ENCODE measurements around the gene ST3GAL2.
A peak's percentile ranks its signal among the peaks of the same experiment; 100 is the strongest.

The ST3GAL2 gene

GRCh38 chr16:70438585-70438968, 323 bp downstream of the ST3GAL2 start:
- no peak for FAIRE-seq
- peak; percentile 37 for DNase-seq (ENCODE audit: low spot score)

DNA sequence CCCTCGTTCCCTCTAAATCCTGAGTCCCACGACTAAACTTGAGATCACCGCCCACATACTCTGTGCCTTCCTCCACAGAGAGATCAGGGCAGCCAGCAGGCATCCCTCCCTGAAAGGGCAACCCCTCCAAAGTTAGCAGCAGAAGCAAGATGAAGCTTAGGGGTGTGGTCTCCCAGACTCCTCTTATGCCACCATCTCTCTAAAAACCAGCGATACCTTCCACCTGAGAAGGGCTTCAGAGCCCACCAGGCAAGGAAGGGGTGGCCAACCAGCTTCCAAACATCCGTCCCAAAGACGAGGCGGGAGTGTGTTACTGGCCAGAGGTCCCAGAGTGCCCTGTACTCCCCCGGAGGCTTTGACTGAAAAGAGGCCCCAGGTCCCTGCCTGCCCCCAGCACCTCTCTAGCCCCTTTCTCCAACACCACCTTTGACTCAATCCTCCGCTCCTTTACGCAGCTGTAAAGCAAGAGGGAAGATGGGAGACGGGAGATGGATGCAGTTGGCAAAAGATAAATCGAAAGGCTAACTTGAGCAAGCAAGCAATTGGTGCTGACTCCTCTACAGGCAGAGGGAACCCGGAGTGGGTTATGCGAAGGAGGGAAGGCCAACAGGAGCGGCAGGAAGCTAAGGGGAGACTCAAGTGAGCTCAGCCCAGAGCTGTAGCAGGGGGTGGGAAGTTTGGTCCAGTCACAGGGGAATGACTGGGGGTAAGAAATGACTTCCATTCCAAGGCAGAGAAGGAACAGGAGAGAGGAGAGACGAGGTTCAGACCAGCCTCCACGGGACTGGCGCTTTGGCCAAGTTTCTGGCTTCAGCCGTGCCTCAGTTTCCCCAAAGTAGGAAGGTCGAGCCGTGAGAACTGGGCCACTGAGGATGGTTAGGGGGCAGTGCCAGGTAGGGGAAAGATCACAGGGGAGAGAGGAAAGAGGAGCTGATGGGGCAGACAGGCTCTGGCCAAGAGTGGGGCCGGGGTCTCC, 1.0 kb downstream of the ST3GAL2 start:
- DNase-seq (ENCODE audit: low spot score) (peak; percentile 23), FAIRE-seq (no peak)

DNA sequence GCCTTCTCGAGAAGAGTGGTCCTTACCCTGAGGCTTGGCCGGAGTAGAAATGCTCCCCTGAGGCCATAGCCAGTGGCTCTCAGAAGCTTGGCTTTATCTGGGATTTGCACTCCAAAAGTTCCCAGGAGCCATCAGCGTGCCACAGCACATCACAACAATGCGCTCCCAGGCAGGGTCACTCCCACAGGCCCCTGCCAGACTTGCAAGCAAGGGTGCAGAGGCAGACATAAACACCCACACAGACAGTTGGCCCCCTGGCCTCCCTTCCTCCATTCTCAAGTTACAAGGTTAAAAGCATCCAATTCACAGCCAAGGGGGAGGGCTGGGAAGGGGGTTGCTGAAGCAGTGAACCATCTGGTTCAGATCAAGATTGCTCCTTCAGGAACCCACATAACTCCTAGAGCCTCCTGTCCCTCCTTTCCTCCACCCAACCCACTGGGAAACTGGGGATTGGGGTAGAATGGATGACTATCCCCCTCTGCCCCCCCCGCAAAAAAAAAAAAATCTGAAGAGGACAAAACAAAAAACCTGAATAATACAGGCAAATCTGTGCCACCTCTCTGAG, 1.8 kb downstream of the ST3GAL2 start:
- DNase-seq (ENCODE audit: low spot score) (peak; percentile 64), FAIRE-seq (no peak)

GRCh38 chr16:70434484-70435260, 4.2 kb downstream of the ST3GAL2 start:
- FAIRE-seq (no peak), DNase-seq (ENCODE audit: low spot score) (no peak)

GRCh38 chr16:70433458-70434103, 5.3 kb downstream of the ST3GAL2 start:
- DNase-seq (ENCODE audit: low spot score): no peak
- FAIRE-seq: no peak

GRCh38 chr16:70432723-70433457, 6.0 kb downstream of the ST3GAL2 start:
- DNase-seq (ENCODE audit: low spot score): no peak
- FAIRE-seq: no peak

DNA sequence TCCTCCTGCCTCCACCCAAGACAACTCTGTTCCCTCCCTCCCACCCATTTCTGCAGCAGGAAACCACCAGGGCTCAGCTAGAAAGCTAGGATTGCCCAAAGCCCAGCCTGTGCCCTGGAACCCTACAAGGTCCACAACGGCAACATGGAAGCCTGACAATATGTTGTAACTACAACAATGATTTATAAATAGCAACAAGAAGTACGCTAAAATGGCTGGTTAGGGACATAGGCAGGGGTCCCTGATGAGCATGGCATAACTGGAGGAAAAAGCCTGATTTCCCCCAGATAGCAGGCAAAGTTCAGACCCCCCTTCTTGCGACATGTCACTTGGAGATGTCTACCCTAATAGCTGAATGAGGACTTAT, 6.6 kb downstream of the ST3GAL2 start:
- DNase-seq (ENCODE audit: low spot score) (no peak), FAIRE-seq (no peak)

DNA sequence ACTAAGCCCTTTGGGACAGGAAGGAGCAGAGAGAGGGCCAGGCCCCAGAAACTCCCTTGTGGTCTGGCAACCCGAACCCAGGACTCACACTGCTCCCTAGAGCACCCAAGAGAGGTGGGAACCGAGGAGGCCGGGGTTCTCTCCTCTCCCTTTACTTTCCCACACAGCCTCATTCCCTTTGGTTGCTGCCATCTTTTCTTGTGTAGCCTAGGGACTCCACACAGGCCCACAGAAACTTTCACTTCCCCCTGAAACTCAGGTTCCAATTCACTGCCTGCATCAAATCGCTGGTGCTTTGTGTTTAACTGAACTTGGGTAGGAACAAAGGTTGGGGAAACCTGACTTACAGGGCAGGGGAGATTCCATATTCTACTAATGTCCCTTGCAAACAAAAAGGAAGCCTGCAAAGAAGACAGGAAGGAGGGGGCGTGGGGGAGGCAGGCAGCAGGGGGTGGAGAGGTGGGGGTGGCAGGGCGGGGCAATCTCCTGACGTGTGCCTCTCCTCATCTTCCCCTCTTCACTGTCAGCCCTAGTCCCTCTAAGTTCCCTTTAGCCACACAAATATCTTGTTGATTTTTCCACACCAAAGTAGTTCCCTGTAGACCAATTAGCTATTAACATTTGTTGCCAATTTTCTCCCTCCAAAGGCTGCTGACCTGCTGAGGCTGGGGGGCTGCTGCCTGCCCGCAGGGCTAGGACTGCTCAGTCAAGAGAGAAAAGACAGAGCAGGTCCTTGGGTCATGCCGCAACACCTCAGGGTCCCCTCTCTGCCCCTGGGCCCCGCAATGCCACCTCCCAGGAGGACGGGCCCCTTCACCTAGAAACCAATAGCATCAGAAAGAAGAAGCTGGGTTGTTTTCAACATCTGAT, 8.0 kb downstream of the ST3GAL2 start:
- peak; percentile 37 for DNase-seq (ENCODE audit: low spot score)
- FAIRE-seq: no peak

DNA sequence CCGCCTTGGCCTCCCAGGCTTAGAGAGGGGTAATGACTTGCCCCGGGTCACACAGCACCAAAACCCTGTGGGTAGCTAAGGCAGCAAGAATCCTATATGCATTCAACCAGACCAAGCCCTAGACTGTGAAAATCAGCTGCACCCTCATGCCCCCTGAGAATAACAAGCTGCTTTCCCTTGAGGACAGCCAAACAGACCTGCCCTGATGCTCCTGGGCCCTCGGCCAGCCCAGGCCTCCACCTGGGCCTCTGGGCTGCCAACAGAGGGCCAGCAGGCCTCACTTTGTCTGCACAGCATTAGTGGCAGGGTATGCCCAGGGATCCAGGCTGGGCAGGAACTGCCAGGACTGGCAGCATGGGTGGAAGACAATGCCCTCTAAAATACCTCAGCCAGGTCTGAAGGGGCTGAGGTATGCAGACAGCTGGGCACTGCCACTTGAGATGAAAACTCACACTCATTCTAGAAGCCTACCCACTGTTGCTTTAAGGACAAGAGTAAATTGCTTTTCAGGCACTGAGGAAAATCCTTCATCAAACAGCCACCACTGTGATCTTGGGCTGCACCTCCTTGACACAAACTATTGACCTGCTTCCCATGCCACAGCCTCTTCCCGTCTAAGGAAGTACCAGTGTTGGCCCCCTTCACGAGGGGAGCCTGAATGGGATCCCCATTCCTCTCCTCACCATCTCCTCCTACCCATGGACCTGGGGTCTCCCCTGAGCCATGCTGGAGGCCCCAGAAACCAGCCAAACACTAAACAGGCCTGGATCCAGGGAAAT, 8.8 kb downstream of the ST3GAL2 start:
- FAIRE-seq (no peak), DNase-seq (ENCODE audit: low spot score) (no peak)

DNA sequence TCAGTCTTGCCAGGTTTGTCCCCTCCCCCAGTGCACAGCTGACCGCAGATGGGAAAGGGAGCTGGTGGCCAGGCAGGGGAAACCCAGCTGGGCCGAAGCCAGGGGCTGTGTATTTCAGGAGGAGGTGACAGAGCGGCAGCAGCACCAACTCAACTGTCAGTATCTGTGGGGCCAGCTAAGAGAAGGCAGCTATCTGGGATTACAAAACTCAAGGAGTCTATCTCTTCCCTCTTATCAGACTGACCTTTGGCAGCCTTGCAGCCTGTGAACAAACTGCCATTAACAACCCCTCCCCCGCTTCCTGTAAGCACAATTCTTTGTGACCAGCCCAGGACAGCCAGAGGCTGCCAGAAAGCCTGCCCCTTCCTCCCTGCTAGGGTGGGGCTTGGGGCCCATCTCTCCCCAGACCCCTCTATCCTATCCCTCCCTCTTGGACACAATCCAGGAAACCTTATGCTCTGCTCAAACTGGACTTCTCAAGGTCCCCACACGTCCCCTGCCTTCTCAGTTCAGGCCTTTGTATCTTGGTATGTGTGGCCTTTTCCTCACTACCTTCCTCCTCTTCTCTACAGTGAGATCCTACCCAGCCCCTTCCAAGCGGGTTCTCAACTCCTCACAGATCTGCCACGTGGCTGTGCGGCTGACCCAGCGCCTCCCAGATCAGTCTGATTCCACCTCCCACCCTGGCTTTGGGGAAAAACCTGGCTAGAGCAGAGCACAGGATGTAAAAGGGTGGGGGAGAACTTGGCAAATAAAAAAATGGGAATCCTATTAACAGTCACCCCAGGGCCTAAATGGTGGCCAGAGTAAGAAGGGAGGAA, 10.5 kb downstream of the ST3GAL2 start:
- peak; percentile 94 for DNase-seq (ENCODE audit: low spot score)
- FAIRE-seq: no peak

DNA sequence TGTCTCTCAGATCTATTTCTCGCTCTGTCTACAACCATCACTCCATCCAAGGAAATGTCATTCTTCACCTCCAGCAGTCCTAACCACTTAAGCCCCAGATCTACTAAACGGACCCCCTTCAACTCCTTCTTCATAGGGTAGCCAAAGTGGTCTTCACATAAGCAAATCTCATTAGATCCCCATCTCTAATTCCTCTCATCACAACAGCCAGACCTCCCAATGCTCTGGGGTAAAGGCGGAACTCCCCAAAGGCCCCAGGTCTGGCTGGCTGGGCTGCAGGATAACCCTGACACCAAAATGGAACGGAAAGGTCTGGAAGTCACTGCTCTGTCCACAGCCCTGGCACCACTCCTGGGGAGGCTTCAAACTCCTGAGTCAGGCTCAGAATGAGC, 11.1 kb downstream of the ST3GAL2 start:
- DNase-seq (ENCODE audit: low spot score) (no peak), FAIRE-seq (no peak)

DNA sequence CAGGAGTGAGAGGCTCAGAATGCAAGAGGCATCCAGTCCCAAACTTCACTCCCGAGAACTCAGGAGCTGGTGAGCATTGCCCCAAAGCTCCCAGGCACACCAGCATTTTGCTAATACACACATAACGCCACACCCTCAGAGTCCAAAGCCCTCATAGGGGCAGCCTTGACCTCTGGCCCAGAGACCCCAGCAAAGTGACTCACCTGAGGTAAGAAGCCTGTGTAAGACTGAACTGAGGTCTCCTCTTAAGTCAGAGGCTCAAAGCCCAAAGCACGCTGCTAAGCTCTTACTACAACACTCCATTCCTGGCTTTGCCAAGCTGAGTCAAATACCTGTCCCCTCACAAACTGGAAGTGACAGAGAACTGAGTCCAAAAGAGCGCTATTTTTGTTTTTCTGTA, 16.4 kb downstream of the ST3GAL2 start:
- FAIRE-seq (no peak), DNase-seq (ENCODE audit: low spot score) (no peak)

GRCh38 chr16:70421473-70422311, 17.2 kb downstream of the ST3GAL2 start:
- no peak for FAIRE-seq
- no peak for DNase-seq (ENCODE audit: low spot score)

DNA sequence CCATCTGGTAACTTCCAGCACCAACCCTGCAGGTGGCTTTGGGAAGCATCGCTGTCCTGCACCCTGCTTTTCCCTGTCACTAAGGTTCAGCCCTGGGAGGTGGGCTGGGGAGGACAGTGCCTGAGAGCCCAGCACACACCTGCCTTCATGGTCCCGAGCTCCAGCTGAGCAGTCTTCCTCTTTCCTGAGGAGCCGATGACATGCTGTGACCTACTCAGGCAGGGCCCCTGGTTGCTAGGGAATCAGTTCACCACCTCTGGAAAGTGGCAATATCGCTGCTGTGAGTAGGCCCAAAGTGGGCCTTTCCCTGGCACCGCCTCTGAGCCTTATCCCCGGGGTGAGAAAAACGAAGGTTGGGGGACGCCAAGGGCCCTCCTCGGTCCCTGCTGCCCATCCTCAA, 17.9 kb downstream of the ST3GAL2 start:
- FAIRE-seq (no peak), DNase-seq (ENCODE audit: low spot score) (no peak)

DNA sequence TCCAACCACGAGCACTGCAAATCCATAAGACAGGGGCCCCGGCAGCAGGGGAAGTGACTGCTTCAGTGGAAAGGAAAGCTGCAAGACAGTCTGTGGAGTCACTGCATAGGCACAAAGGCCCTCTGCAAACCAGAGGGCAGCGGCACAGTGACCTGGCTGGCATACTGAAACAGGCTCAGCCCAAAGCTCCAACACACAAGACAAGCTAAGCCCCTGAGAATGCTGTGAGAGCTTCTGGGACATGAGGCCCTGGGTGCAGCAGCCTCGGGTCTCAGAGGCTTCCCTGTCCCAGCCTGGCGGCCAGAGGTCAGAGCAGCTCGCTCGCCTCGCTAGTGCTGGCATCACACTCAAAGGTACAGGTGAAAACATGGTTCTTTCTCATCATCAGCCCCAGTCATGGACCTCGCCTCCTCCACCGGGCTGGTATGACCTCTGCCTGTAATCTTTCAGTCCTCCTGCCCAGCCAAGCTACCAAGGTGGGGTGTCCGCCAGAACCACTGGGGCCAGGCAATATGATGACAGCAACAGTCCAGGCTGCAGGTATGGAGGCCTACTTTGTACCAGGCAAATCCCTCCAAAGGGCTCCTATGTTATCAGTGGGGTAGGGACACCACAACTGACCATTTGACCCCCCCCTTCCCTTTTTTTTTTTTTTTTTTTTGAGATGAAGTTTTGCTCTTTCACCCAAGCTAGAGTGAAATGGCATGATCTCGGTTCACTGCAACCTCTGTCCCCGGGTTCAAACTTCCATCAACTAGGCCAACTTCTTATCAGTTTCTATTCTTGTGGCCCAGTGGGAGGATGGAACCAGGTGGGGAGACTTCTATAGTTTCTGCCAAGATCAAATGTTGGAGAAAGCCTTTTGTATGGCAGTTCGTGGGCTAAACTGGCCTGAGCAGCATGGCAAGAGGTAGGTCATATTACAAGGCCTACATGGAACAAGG, 19.2 kb downstream of the ST3GAL2 start:
- no peak for DNase-seq (ENCODE audit: low spot score)
- FAIRE-seq: no peak

GRCh38 chr16:70418993-70419318, 19.9 kb downstream of the ST3GAL2 start:
- no peak for DNase-seq (ENCODE audit: low spot score)
- no peak for FAIRE-seq

Data from urothelium cell line (cell line).